Caco-2 (cell line): ENCODE data around the gene GALNT17. TPM values are rescaled to one million over a fixed set of nuclear protein-coding genes. Genes with fewer than 3 reads are reported as not detected.

Source experiments
- BruUV-seq: library from RNA; stranded (reverse); fragments of 400-500 nt; replicated peaks from 2 replicates; lab custom pipeline; 2021; lab: Mats Ljungman, UMichigan
- CTCF ChIA-PET: fragments of 300-600 bp; sonication (Branson Sonifier 250); formaldehyde crosslinking; loops from one replicate; lab custom pipeline; 2022; ENCODE audit warnings: antibody characterized with exemption; lab: Charles Lee
- POLR2A ChIA-PET: fragments of 300-600 bp; sonication (Branson Sonifier 250); formaldehyde crosslinking; loops from one replicate; lab custom pipeline; 2022; ENCODE audit warnings: antibody characterized with exemption; lab: Charles Lee
- DNase-seq, 2 experiments: peaks; one replicate each; pipeline versions ENCODE4 v3.0.0 to v3.0.0-alpha.2; 2020 to 2022
- H3K27me3 ChIP-seq: replicated peaks from 2 replicates; pipeline ENCODE4 v1.6.0; 2011; ENCODE audit warnings: low read length; ENCODE audit not compliant: control insufficient read depth, insufficient read depth
- H3K36me3 ChIP-seq: 2 replicates; pipeline ENCODE4 v1.5.1; 2011; ENCODE audit warnings: low read length; ENCODE audit not compliant: control insufficient read depth, insufficient read depth
- H3K4me1 ChIP-seq: fragments of 250-450 bp; sonication (Bioruptor Pico); 2 replicates; pipeline ENCODE4 v1.5.1; 2020; ENCODE audit warnings: mild to moderate bottlenecking
- H3K4me3 ChIP-seq: 2 replicates; pipeline ENCODE4 v1.5.1; 2011; ENCODE audit warnings: low read depth, mild to moderate bottlenecking, control low read depth, low read length
- H3K9me3 ChIP-seq: fragments of 250-450 bp; sonication (Bioruptor Pico); 2 replicates; pipeline ENCODE4 v1.5.1; 2020; ENCODE audit warnings: mild to moderate bottlenecking, moderate library complexity
- H3K27ac Mint-ChIP-seq: one replicate; pipeline ENCODE4 v1.8.0; 2022; ENCODE audit warnings: mixed read lengths; ENCODE audit not compliant: unreplicated experiment
- H3K27me3 Mint-ChIP-seq: one replicate; pipeline ENCODE4 v1.8.0; 2022; ENCODE audit warnings: mixed read lengths; ENCODE audit not compliant: insufficient read depth, unreplicated experiment
- H3K36me3 Mint-ChIP-seq: one replicate; pipeline ENCODE4 v1.8.0; 2022; ENCODE audit warnings: mild to moderate bottlenecking, mixed read lengths; ENCODE audit not compliant: insufficient read depth, unreplicated experiment
- H3K4me1 Mint-ChIP-seq: one replicate; pipeline ENCODE4 v1.8.0; 2022; ENCODE audit warnings: low read depth, mixed read lengths; ENCODE audit not compliant: unreplicated experiment
- H3K4me3 Mint-ChIP-seq: one replicate; pipeline ENCODE4 v1.8.0; 2022; ENCODE audit warnings: mild to moderate bottlenecking, moderate library complexity, mixed read lengths; ENCODE audit not compliant: unreplicated experiment
- H3K9me3 Mint-ChIP-seq: one replicate; pipeline ENCODE4 v1.8.0; 2022; ENCODE audit warnings: mixed read lengths; ENCODE audit not compliant: unreplicated experiment
- CTCF ChIP-seq, 2 experiments: fragments of 200-600 bp in 1 of 2; IDR thresholded peaks; 1 replicate in 1 of 2; 2 replicates in 1 of 2; pipeline versions ENCODE4 v1.5.1 to v1.8.0; 2011 to 2022; ENCODE audit warnings: antibody characterized with exemption in 1 of 2, control low read depth in 1 of 2, inconsistent platforms in 1 of 2, low read depth in 1 of 2, low read length in 1 of 2, mild to moderate bottlenecking in 1 of 2, moderate library complexity in 1 of 2; ENCODE audit not compliant: insufficient read depth in 1 of 2, severe bottlenecking in 1 of 2, unreplicated experiment in 1 of 2
- intact Hi-C: fragments of 100-400 bp; cut with micrococcal nuclease; formaldehyde crosslinking; loops from one replicate; pipeline ENCODE4 v1.10.0; 2022; ENCODE audit not compliant: unreplicated experiment
- total RNA-seq: library from RNA; stranded (reverse); gene quantifications from 2 replicates; pipeline ENCODE4 v1.2.3, GENCODE V29; 2022

GALNT17 gene
- total RNA-seq, 1 experiment from 2014 or later, result not detected

- H3K27me3 Mint-ChIP-seq, result no peaks in the 10 kb centered on the region
- no peaks in the 10 kb centered on the region for H3K36me3 Mint-ChIP-seq
- Histone ChIP-seq H3K4me3 (no peak overlapping the region), H3K36me3 (no peaks in the 10 kb centered on the region), H3K27me3 (no peaks in the 10 kb centered on the region), H3K4me1 (no peaks in the 10 kb centered on the region), H3K9me3 (no peaks in the 10 kb centered on the region; the same call in 1 of the 2 replicates)
- POLR2A ChIA-PET, result no interaction called here
- no peak overlapping the region for H3K4me3 Mint-ChIP-seq
- H3K4me1 Mint-ChIP-seq, result no peaks in the 10 kb centered on the region
- no peak for DNase-seq
- H3K9me3 Mint-ChIP-seq, result peaks cover 32% of the 10 kb centered on the region
- TF ChIP-seq CTCF (IDR thresholded peaks at IDR 0.05; ENCODE audit: insufficient read depth in 1 of 2, low read depth in 1 of 2, low read length in 1 of 2, severe bottlenecking in 1 of 2, unreplicated experiment in 1 of 2), result no peak
- intact Hi-C loops, result no loop called here
- CTCF ChIA-PET, result no interaction called here
- BruUV-seq, result no TSS peak
- H3K27ac Mint-ChIP-seq, result no peak overlapping the region
Measured at GRCh38 chr7:71243736-71244410, 111.9 kb downstream of the GALNT17 start.

GRCh38 chr7:71245038-71245437, 113.1 kb downstream of the GALNT17 start:
- Histone ChIP-seq H3K9me3 (no peaks in the 10 kb centered on the region; the same call in 1 of the 2 replicates), H3K4me1 (no peaks in the 10 kb centered on the region), H3K36me3 (no peaks in the 10 kb centered on the region), H3K4me3 (no peak overlapping the region), H3K27me3 (no peaks in the 10 kb centered on the region)
- no peak for TF ChIP-seq CTCF (IDR thresholded peaks at IDR 0.05; ENCODE audit: insufficient read depth in 1 of 2, low read depth in 1 of 2, low read length in 1 of 2, severe bottlenecking in 1 of 2, unreplicated experiment in 1 of 2)
- ChIA-PET POLR2A (no interaction called here), CTCF (no interaction called here)
- Mint-ChIP-seq H3K36me3 (no peaks in the 10 kb centered on the region), H3K9me3 (peaks cover 32% of the 10 kb centered on the region), H3K27ac (no peak overlapping the region), H3K4me1 (no peaks in the 10 kb centered on the region), H3K27me3 (no peaks in the 10 kb centered on the region), H3K4me3 (no peak overlapping the region)
- BruUV-seq, result no TSS peak
- DNase-seq, result no peak
- intact Hi-C loops, result no loop called here

GRCh38 chr7:71251706-71252105, 119.8 kb downstream of the GALNT17 start:
- no peak for TF ChIP-seq CTCF (IDR thresholded peaks at IDR 0.05; ENCODE audit: insufficient read depth in 1 of 2, low read depth in 1 of 2, low read length in 1 of 2, severe bottlenecking in 1 of 2, unreplicated experiment in 1 of 2)
- intact Hi-C loops, result no loop called here
- Mint-ChIP-seq H3K9me3 (peaks cover 32% of the 10 kb centered on the region), H3K4me3 (no peak overlapping the region), H3K27ac (no peak overlapping the region), H3K4me1 (no peaks in the 10 kb centered on the region), H3K36me3 (no peaks in the 10 kb centered on the region), H3K27me3 (no peaks in the 10 kb centered on the region)
- BruUV-seq, result no TSS peak
- H3K27me3 ChIP-seq, result no peaks in the 10 kb centered on the region
- no peak overlapping the region for H3K4me3 ChIP-seq
- no peak for DNase-seq
- H3K9me3 ChIP-seq, result 0 out of 2 replicates have a peak, but pooled peaks cover 2% of the 10 kb centered on the region
- ChIA-PET CTCF (no interaction called here), POLR2A (no interaction called here)
- no peaks in the 10 kb centered on the region for H3K36me3 ChIP-seq
- H3K4me1 ChIP-seq, result no peaks in the 10 kb centered on the region
